ENCODE measurements around the gene MBP.

GRCh38 chr18:76951456-76952247 lies 180.9 kb downstream of the MBP start:
- no peak for TF ChIP-seq CTCF (conservative IDR thresholded peaks at IDR 0.05; ENCODE audit: low read length)
- TF ChIP-seq EZH2phosphoT487 (IDR thresholded peaks at IDR 0.05; ENCODE audit: borderline replicate concordance, low read depth, low read length): no peak

All from OCI-LY7 (cell line).